GM12878 (cell line): ENCODE data around the gene HAUS1. TPM values are rescaled to one million over a fixed set of nuclear protein-coding genes. Genes with fewer than 3 reads are reported as not detected.

Experiments used
- ATAC-seq: fragments of 200-7000 bp; cut with Tn5 transposase; 3 replicates; pipeline ENCODE4 v1.9.1; 2020; ENCODE audit warnings: mild to moderate bottlenecking, moderate library complexity
- BruUV-seq: library from RNA; stranded (reverse); fragments of 400-500 nt; replicated peaks from 2 replicates; lab custom pipeline; 2021; lab: Mats Ljungman, UMichigan
- CTCF ChIA-PET: fragments of 300-600 bp; sonication (Branson Sonifier 250); formaldehyde crosslinking; extraction: SDS; loops from one replicate; lab custom pipeline; 2021; ENCODE audit warnings: inconsistent platforms; lab: Yijun Ruan, JAX
- POLR2A ChIA-PET: fragments of 350-600 bp; formaldehyde crosslinking; extraction: SDS; loops from one replicate; lab custom pipeline; 2021; ENCODE audit warnings: inconsistent platforms; lab: Charles Lee
- RAD21 ChIA-PET: fragments of 300-600 bp; sonication (Branson Sonifier 250); formaldehyde crosslinking; loops from one replicate; lab custom pipeline; 2023; ENCODE audit warnings: antibody characterized with exemption; ENCODE audit not compliant: unreplicated experiment; lab: Charles Lee
- SMC1A ChIA-PET: fragments of 300-600 bp; sonication (Branson Sonifier 250); formaldehyde crosslinking; loops from one replicate; lab custom pipeline; 2023; ENCODE audit not compliant: unreplicated experiment, uncharacterized antibody; lab: Charles Lee
- DNase-seq: peaks from one replicate; pipeline ENCODE4 v3.0.0-alpha.2; 2011; ENCODE audit warnings: low read depth, low spot score
- FAIRE-seq: peaks from 3 replicates; lab custom pipeline; 2011; peaks lifted over from hg19 to GRCh38; lab: Jason Lieb, UNC
- H2AFZ ChIP-seq: 2 replicates; pipeline ENCODE4 v1.6.0; 2011; ENCODE audit warnings: low read depth, low read length, control low read depth; ENCODE audit not compliant: control insufficient read depth
- H3K27ac ChIP-seq: 2 replicates; pipeline ENCODE4 v1.5.1; 2011; ENCODE audit warnings: control low read depth; ENCODE audit not compliant: control insufficient read depth, insufficient read depth
- H3K27me3 ChIP-seq, 2 experiments: replicated peaks in 1 of 2; 2 replicates each; pipeline versions ENCODE4 v1.6.0 to v1.6.1; 2011; ENCODE audit warnings: low read length in 1 of 2; ENCODE audit not compliant: control insufficient read depth in 2 of 2, insufficient read depth in 2 of 2
- H3K36me3 ChIP-seq, 2 experiments: 2 replicates each; pipeline ENCODE4 v1.5.1; 2011; ENCODE audit warnings: low read length in 1 of 2; ENCODE audit not compliant: control insufficient read depth in 2 of 2, insufficient read depth in 2 of 2
- H3K4me1 ChIP-seq: 2 replicates; pipeline ENCODE4 v1.6.1; 2011; ENCODE audit warnings: mild to moderate bottlenecking, low read length, moderate library complexity, mixed read lengths; ENCODE audit not compliant: control insufficient read depth, insufficient read depth
- H3K4me2 ChIP-seq: 2 replicates; pipeline ENCODE4 v1.6.0; 2011; ENCODE audit warnings: control low read depth; ENCODE audit not compliant: control insufficient read depth, insufficient read depth
- H3K4me3 ChIP-seq: fragments of 200-600 bp; sonication (generic); 2 replicates; pipeline ENCODE4 v1.5.1; 2016
- H3K79me2 ChIP-seq: 2 replicates; pipeline ENCODE4 v1.6.0; 2011; ENCODE audit warnings: low read length; ENCODE audit not compliant: control insufficient read depth, insufficient read depth
- H3K9ac ChIP-seq: 2 replicates; pipeline ENCODE4 v1.8.0; 2011; ENCODE audit warnings: low read length, control low read depth, mixed read lengths; ENCODE audit not compliant: control insufficient read depth, insufficient read depth
- H3K9me3 ChIP-seq: replicated peaks from 3 replicates; pipeline ENCODE4 v1.5.1; 2011; ENCODE audit warnings: mild to moderate bottlenecking, low read length; ENCODE audit not compliant: control insufficient read depth, insufficient read depth
- H4K20me1 ChIP-seq: 2 replicates; pipeline ENCODE4 v1.6.0; 2011; ENCODE audit not compliant: control insufficient read depth, insufficient read depth
- ASH2L ChIP-seq: fragments of 300-600, 200-600 bp; sonication (generic); IDR thresholded peaks from 2 replicates; pipeline ENCODE4 v1.6.1; 2017; ENCODE audit warnings: low read depth, mild to moderate bottlenecking, borderline replicate concordance
- BCL11A ChIP-seq: IDR thresholded peaks from 2 replicates; pipeline ENCODE4 v1.6.1; 2011; ENCODE audit warnings: low read depth, low read length
- NBN ChIP-seq: fragments of 450-650 bp; IDR thresholded peaks from 2 replicates; pipeline ENCODE4 v1.6.1; 2016
- NFXL1 ChIP-seq: fragments of 450-650 bp; IDR thresholded peaks from 2 replicates; pipeline ENCODE4 v1.6.1; 2017; ENCODE audit warnings: antibody characterized with exemption, mild to moderate bottlenecking, borderline replicate concordance
- RELB ChIP-seq: fragments of 450-650 bp; IDR thresholded peaks from 2 replicates; pipeline ENCODE4 v1.6.1; 2017; ENCODE audit warnings: low read depth, mild to moderate bottlenecking, moderate library complexity
- SMAD5 ChIP-seq: IDR thresholded peaks from 2 replicates; pipeline ENCODE4 v1.6.1; 2016; ENCODE audit warnings: antibody characterized with exemption, low read depth
- STAT3 ChIP-seq: IDR thresholded peaks from 2 replicates; pipeline ENCODE4 v1.6.1; 2011; ENCODE audit warnings: low read depth, low read length, improper control_type of control experiment
- SUZ12 ChIP-seq: fragments of 200-600 bp; sonication (generic); IDR thresholded peaks from one replicate; pipeline ENCODE4 v1.6.1; 2018; ENCODE audit warnings: antibody characterized with exemption, mild to moderate bottlenecking; ENCODE audit not compliant: unreplicated experiment
- TCF12 ChIP-seq: IDR thresholded peaks from 2 replicates; pipeline ENCODE4 v1.6.1; 2011; ENCODE audit warnings: low read depth, mild to moderate bottlenecking, low read length
- WGBS: methylation state at CpG from one replicate; pipeline ENCODE4 v1.1.6; 2016; ENCODE audit warnings: low lambda C conversion rate; ENCODE audit not compliant: insufficient replicate concordance, insufficient coverage; ENCODE audit errors: missing lambda C conversion rate; 5-methylcytosine and 5-hydroxymethylcytosine counted together
- in situ Hi-C: fragments of 300-500 bp; cut with MboI; formaldehyde crosslinking; loops from 9 replicates; pipeline ENCODE4 v1.14.3; 2018; ENCODE audit warnings: mixed read lengths
- intact Hi-C: fragments of 100-400 bp; cut with micrococcal nuclease; formaldehyde crosslinking; loops from one replicate; pipeline ENCODE4 v1.14.2; 2022; ENCODE audit not compliant: unreplicated experiment
- polyA plus RNA-seq, 11 experiments: library from polyadenylated mRNA; depleted of rRNA in 4 of 11; unstranded in 6 of 11; stranded (reverse) in 5 of 11; fragments of >200 nt; fragmentation: Nextera tagmentation in 4 of 11; fragmentation: Illumina TruSeq in 1 of 11; extraction: Ambion mirVana in 4 of 11; extraction: Trizol in 1 of 11; gene quantifications; 1 replicate in 1 of 11; 2 replicates in 10 of 11; pipeline versions ENCODE4 v1.2.1 to v1.2.3, GENCODE V29; 2011 to 2016; ENCODE audit warnings: inconsistent platforms in 2 of 11, missing spikeins in 2 of 11, low read depth in 1 of 11
- total RNA-seq, 4 experiments: library from RNA; depleted of rRNA in 3 of 4; stranded (reverse); fragments of >200 nt in 3 of 4; fragmentation: Illumina TruSeq in 1 of 4; extraction: Trizol in 1 of 4; gene quantifications; 2 replicates each; pipeline versions ENCODE4 v1.2.1 to v1.2.3, GENCODE V29; 2013 to 2021
- TF ChIP-seq, protein P1 (sequence below), 3 experiments: IDR thresholded peaks in 2 of 3; conservative IDR thresholded peaks in 1 of 3; 2 replicates each; pipeline ENCODE4 v1.5.1; 2011; ENCODE audit warnings: low read depth in 3 of 3, low read length in 3 of 3, mild to moderate bottlenecking in 3 of 3, control low read depth in 2 of 3, moderate library complexity in 2 of 3, inconsistent platforms in 1 of 3, mixed read lengths in 1 of 3; ENCODE audit not compliant: control insufficient read depth in 2 of 3, insufficient read depth in 1 of 3; ENCODE audit errors: extremely low read depth in 1 of 3
- TF ChIP-seq, protein P2 (sequence below): fragments of 450-650 bp; formaldehyde crosslinking; IDR thresholded peaks from 2 replicates; pipeline ENCODE4 v1.4.0; 2022; ENCODE audit warnings: mild to moderate bottlenecking, moderate library complexity

HAUS1 gene
- total and polyA plus RNA-seq, 10 of the 15 experiments (the other 5 are each of a cell fraction or from before 2014, with no cell fraction given), result 41.2 to 182 (median 91.9) TPM

GRCh38 chr18:46155641-46156051 lies 51.5 kb downstream of the HAUS1 start:
- H4K20me1 ChIP-seq, result no peaks in the 10 kb centered on the region
- H3K27me3 ChIP-seq, result no peaks in the 10 kb centered on the region
- FAIRE-seq (no peak), ATAC-seq (peak; percentile 37; the same call in 1 of the 3 replicates)
- WGBS, result 0% methylated on average over 2 of the region's 2 CpGs
- intact Hi-C loops, result no loop called here
- no peaks in the 10 kb centered on the region for H3K79me2 ChIP-seq
- CTCF ChIA-PET, result no interaction called here
- SMC1A ChIA-PET, result no interaction called here
- TF ChIP-seq RELB, result no peak
- TF ChIP-seq SUZ12, result no peak
- TF ChIP-seq, protein P1, sequence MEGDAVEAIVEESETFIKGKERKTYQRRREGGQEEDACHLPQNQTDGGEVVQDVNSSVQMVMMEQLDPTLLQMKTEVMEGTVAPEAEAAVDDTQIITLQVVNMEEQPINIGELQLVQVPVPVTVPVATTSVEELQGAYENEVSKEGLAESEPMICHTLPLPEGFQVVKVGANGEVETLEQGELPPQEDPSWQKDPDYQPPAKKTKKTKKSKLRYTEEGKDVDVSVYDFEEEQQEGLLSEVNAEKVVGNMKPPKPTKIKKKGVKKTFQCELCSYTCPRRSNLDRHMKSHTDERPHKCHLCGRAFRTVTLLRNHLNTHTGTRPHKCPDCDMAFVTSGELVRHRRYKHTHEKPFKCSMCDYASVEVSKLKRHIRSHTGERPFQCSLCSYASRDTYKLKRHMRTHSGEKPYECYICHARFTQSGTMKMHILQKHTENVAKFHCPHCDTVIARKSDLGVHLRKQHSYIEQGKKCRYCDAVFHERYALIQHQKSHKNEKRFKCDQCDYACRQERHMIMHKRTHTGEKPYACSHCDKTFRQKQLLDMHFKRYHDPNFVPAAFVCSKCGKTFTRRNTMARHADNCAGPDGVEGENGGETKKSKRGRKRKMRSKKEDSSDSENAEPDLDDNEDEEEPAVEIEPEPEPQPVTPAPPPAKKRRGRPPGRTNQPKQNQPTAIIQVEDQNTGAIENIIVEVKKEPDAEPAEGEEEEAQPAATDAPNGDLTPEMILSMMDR (IDR thresholded peaks at IDR 0.05 in 2 of 3, conservative IDR thresholded peaks at IDR 0.05 in 1 of 3; ENCODE audit: control insufficient read depth in 2 of 3, extremely low read depth in 1 of 3, insufficient read depth in 1 of 3, low read depth in 3 of 3, low read length in 3 of 3), result no peak
- TF ChIP-seq ASH2L, result no peak
- no peak for TF ChIP-seq TCF12
- TF ChIP-seq NFXL1, result no peak
- no peak for TF ChIP-seq BCL11A
- TF ChIP-seq STAT3, result no peak
- TF ChIP-seq, protein P2, sequence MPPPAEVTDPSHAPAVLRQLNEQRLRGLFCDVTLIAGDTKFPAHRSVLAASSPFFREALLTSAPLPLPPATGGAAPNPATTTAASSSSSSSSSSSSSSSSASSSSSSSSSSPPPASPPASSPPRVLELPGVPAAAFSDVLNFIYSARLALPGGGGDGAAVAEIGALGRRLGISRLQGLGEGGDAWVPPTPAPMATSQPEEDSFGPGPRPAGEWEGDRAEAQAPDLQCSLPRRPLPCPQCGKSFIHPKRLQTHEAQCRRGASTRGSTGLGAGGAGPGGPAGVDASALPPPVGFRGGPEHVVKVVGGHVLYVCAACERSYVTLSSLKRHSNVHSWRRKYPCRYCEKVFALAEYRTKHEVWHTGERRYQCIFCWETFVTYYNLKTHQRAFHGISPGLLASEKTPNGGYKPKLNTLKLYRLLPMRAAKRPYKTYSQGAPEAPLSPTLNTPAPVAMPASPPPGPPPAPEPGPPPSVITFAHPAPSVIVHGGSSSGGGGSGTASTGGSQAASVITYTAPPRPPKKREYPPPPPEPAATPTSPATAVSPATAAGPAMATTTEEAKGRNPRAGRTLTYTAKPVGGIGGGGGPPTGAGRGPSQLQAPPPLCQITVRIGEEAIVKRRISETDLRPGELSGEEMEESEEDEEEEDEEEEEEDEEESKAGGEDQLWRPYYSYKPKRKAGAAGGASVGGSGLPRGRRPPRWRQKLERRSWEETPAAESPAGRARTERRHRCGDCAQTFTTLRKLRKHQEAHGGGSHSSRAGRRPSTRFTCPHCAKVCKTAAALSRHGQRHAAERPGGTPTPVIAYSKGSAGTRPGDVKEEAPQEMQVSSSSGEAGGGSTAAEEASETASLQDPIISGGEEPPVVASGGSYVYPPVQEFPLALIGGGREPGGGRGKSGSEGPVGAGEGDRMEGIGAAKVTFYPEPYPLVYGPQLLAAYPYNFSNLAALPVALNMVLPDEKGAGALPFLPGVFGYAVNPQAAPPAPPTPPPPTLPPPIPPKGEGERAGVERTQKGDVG (CRISPR knock-in tag), result no peak
- TF ChIP-seq SMAD5, result no peak
- TF ChIP-seq NBN, result no peak
- TF ChIP-seq, all 136 proteins: peak for 0
- in situ Hi-C loops, result no loop called here
- Histone ChIP-seq H2AFZ (no peak overlapping the region), H3K9ac (no peak overlapping the region), H3K4me3 (no peak overlapping the region), H3K9me3 (no peaks in the 10 kb centered on the region), H3K4me1 (peaks cover 8% of the 10 kb centered on the region; the same call in 1 of the 2 replicates), H3K4me2 (no peak overlapping the region), H3K27ac (no peak overlapping the region), H3K36me3 (no peaks in the 10 kb centered on the region)
- no peak for DNase-seq
- POLR2A ChIA-PET, result no interaction called here
- RAD21 ChIA-PET, result no interaction called here
- no TSS peak for BruUV-seq
